NCI-H748 treated with DMSO at 0.1 percent for 48 hours (cell line): ENCODE results near the gene C1QTNF12.
"Not testable (repeated sequence)": the region's sequence is repeated elsewhere in the genome, so short reads cannot be mapped to it uniquely, and the experiment has no call there.

ENCODE experiments used
- DNase-seq: peaks from one replicate; lab custom pipeline; 2025; lab: John Stamatoyannopoulos, UW

C1QTNF12 gene

GRCh38 chr1:1259540-1259939, 13.0 kb upstream of the C1QTNF12 start:
- no peak for DNase-seq

- DNase-seq, result no peak
These were observed 12.6 kb upstream of the C1QTNF12 start for GRCh38 chr1:1259119-1259488.

GRCh38 chr1:1256956-1257871, 10.7 kb upstream of the C1QTNF12 start:
- DNase-seq, result no peak

- no peak for DNase-seq
These were observed 9.1 kb upstream of the C1QTNF12 start for GRCh38 chr1:1255611-1256010.

GRCh38 chr1:1255078-1255477, 8.6 kb upstream of the C1QTNF12 start:
- DNase-seq, result no peak

GRCh38 chr1:1254667-1254998, 8.1 kb upstream of the C1QTNF12 start:
- DNase-seq, result no peak

GRCh38 chr1:1253972-1254666, 7.6 kb upstream of the C1QTNF12 start:
- DNase-seq, result no peak

- no peak for DNase-seq
These were observed 6.8 kb upstream of the C1QTNF12 start for GRCh38 chr1:1253314-1253713.

GRCh38 chr1:1250786-1251284, 4.3 kb upstream of the C1QTNF12 start:
- no peak for DNase-seq

- not testable (repeated sequence) for DNase-seq
These were observed 1.7 kb upstream of the C1QTNF12 start for GRCh38 chr1:1248009-1248913.

- no peak for DNase-seq
These were observed 905 bp upstream of the C1QTNF12 start for GRCh38 chr1:1247341-1247913.

- DNase-seq, result no peak
These were observed 525 bp downstream of the C1QTNF12 start for GRCh38 chr1:1245817-1246576.

- no peak for DNase-seq
These were observed 1.2 kb downstream of the C1QTNF12 start for GRCh38 chr1:1245178-1245816.

GRCh38 chr1:1244192-1244811, 2.2 kb downstream of the C1QTNF12 start:
- DNase-seq, result no peak

GRCh38 chr1:1243807-1244191, 2.7 kb downstream of the C1QTNF12 start:
- no peak for DNase-seq

- no peak for DNase-seq
These were observed 3.3 kb downstream of the C1QTNF12 start for GRCh38 chr1:1243266-1243660.

GRCh38 chr1:1242461-1243265, 3.9 kb downstream of the C1QTNF12 start:
- DNase-seq, result no peak

- DNase-seq, result no peak
These were observed 4.8 kb downstream of the C1QTNF12 start for GRCh38 chr1:1241588-1242219.
